C4-2B (cell line): ENCODE measurements around the gene RPL37A.

Experiments used
- CTCF ChIP-seq: fragments of 450-650 bp; conservative IDR thresholded peaks from 2 replicates; pipeline ENCODE4 v1.5.1; 2017; ENCODE audit warnings: mild to moderate bottlenecking
- ZFX ChIP-seq: fragments of 450-650 bp; IDR thresholded peaks from 2 replicates; pipeline ENCODE4 v1.6.1; 2017

GRCh38 chr2:216463148-216463547 lies 35.5 kb upstream of the RPL37A start:
- no peak for TF ChIP-seq ZFX
- no peak for TF ChIP-seq CTCF
